Naive thymus-derived CD4-positive, alpha-beta T cell (primary cell): ENCODE data around the gene SCML1. TPM values are rescaled to one million over a fixed set of nuclear protein-coding genes. Genes with fewer than 3 reads are reported as not detected.

ENCODE experiments used
- polyA plus RNA-seq, 2 donors: library from polyadenylated mRNA; unstranded; fragments of 300-500 nt; fragmentation: Illumina TruSeq; gene quantifications; one replicate each; pipeline ENCODE4 v1.2.3, GENCODE V29; 2021
- total RNA-seq, 6 experiments: library from RNA in 5 of 6; stranded (reverse) in 5 of 6; gene quantifications; 1 replicate in 5 of 6; 2 replicates in 1 of 6; pipeline ENCODE4 v1.2.3 and lab custom pipeline; 2021 to 2026

Gene SCML1
- total and polyA plus RNA-seq, 7 experiments from 2014 or later: 0.82 to 50.1 (median 23.6) TPM

Other genes starting within 250 kb of the SCML1 start
- 1 to 10 TPM in 4 of 5 experiments, not detected in 1; 1.6 to 2.8 (median 2.2) TPM for gene RAI2, start 123.8 kb downstream of the SCML1 start, total RNA-seq
- 1 to 10 TPM in 1 of 2 donors, under 1 TPM in 1; 0.96 to 1.4 TPM for gene RAI2, start 123.8 kb downstream of the SCML1 start, polyA plus RNA-seq